Fibroblast of peridontal ligament (primary cell): ENCODE results near the gene LPCAT1.
"Not testable (repeated sequence)": the region's sequence is repeated elsewhere in the genome, so short reads cannot be mapped to it uniquely, and the experiment has no call there.

Experiments used
- DNase-seq: peaks from one replicate; pipeline ENCODE4 v3.0.0-alpha.2; 2010; ENCODE audit errors: extremely low read depth

LPCAT1 gene

GRCh38 chr5:1429066-1429465 is 94.7 kb downstream of the LPCAT1 start:
- DNase-seq = no peak

GRCh38 chr5:1428107-1428506 is 95.7 kb downstream of the LPCAT1 start:
- no peak for DNase-seq

GRCh38 chr5:1424716-1425115 is 99.0 kb downstream of the LPCAT1 start:
- DNase-seq = no peak

- DNase-seq = no peak
These were observed 99.7 kb downstream of the LPCAT1 start for GRCh38 chr5:1423901-1424603.

GRCh38 chr5:1422522-1422921 is 101.2 kb downstream of the LPCAT1 start:
- DNase-seq = not testable (repeated sequence)

GRCh38 chr5:1421521-1422341 is 102.0 kb downstream of the LPCAT1 start:
- DNase-seq = no peak

GRCh38 chr5:1420211-1421195 is 103.3 kb downstream of the LPCAT1 start:
- DNase-seq = no peak

GRCh38 chr5:1419476-1420210 is 104.1 kb downstream of the LPCAT1 start:
- no peak for DNase-seq

- DNase-seq = no peak
These were observed 104.9 kb downstream of the LPCAT1 start for GRCh38 chr5:1418921-1419280.

- DNase-seq = no peak
These were observed 105.4 kb downstream of the LPCAT1 start for GRCh38 chr5:1418238-1418920.

- DNase-seq = no peak
These were observed 106.1 kb downstream of the LPCAT1 start for GRCh38 chr5:1417586-1418225.

GRCh38 chr5:1416856-1417469 is 106.8 kb downstream of the LPCAT1 start:
- no peak for DNase-seq

GRCh38 chr5:1415626-1416360 is 108.0 kb downstream of the LPCAT1 start:
- DNase-seq = no peak

GRCh38 chr5:1415059-1415425 is 108.7 kb downstream of the LPCAT1 start:
- no peak for DNase-seq

- no peak for DNase-seq
These were observed 109.3 kb downstream of the LPCAT1 start for GRCh38 chr5:1414311-1415058.

- DNase-seq = no peak
These were observed 110.0 kb downstream of the LPCAT1 start for GRCh38 chr5:1413611-1414241.

- DNase-seq = no peak
These were observed 110.5 kb downstream of the LPCAT1 start for GRCh38 chr5:1413211-1413610.

- DNase-seq = no peak
These were observed 111.1 kb downstream of the LPCAT1 start for GRCh38 chr5:1412621-1413020.
